Stimulated activated naive CD4-positive, alpha-beta T cell (primary cell): ENCODE data around the gene TLE3.
A peak's percentile ranks its signal among the peaks of the same experiment; 100 is the strongest.

ENCODE experiments used
- DNase-seq, 6 experiments: peaks; one replicate each; lab custom pipeline; 2025; lab: John Stamatoyannopoulos, UW

The TLE3 gene

DNA sequence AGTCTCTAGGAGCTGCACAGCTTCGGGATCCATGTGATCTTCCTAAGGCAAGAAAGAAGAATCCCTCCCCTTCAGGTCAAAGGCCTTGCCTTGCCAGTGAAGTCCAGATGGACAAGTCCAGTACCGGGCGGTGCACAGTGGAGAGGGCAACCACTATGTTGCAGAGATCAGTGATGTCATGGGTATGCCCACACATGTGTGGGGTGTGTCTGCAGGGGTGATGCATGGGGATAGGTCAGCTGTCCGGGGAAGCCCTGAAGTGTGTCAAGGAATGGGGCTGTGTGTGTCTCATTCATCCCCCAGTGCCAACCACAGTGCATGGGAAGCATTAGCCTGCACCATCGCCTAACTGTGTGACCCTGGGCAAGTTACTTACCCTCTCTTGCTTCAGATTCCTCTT lies 66.5 kb downstream of the TLE3 start:
- DNase-seq: no peak

DNA sequence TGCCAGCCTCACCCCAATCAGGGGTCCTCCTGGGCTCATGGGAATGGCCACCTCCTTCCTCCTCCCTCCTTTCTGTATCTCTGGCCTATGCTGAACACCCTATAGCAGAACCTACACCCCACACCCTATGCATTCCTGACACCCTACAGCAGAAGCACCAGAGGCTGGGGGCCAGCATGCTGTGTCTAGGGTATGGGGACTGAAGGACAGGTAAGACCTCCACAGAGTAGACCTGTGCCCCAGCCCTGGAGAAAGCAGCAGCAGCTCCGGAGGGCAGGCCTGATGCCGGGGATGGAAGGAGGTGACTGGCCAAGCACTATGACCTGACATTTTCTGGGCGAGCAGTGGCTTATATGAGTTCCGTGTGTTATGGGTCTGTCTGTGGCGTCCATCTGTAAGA lies 66.9 kb downstream of the TLE3 start:
- DNase-seq: no peak

DNA sequence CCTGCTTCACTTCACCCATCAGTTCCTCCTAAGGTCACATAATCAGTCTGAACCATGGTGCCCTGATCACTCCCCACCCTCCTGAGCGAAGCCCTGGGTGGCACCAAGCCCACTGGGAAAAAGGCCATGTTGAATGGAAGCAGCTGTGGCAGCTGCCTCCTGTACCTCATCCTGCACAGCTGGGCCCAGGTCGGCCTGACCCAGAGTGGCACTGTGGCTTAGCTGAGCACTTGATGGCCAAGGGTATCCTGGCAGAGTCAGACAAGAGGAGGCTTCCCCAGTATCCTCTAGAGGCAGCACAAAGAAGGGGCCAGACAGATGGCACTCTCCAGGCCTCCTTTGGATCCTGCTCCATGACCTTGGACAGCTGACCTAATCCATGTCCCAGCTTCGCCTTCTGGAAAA lies 68.4 kb downstream of the TLE3 start:
- DNase-seq: no peak

DNA sequence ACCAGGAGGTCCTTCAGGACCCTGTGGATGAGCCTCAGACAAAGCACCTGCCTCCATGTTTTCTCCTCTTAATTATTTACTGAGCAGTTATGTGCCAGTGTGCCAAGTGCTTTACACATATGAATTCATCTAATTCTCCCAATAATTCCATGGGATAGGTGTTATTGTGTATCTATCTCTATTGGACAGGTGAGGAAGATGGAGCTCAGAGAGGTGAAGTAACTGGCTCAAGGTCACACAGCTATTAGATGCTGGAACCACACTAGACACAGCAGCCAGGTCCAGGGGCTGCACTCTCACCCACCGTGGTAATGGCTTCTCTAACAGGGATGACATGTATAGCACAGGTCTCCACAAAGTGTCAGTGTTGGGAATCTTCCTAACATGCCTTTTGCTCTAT lies 70.2 kb downstream of the TLE3 start:
- no peak for DNase-seq

DNA sequence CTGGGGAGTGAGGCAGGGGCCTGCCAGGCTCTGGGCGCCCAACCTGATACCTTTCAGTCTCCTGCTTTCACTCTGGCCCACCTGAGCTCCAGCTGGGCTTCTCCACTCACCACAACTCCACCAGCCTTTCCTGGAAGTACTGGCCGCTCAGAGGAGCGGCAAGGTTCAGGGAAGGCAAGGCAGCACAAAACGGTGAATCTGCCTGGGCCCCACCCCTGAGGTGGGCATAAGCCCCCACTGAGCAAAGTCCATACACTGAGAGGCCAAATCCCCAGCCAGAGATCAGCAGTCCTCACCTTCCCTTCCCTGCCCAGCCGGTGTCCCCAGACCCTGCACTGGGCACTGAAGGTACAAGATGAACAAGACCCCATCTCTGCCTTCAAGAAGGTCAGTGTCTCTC lies 70.7 kb downstream of the TLE3 start:
- no peak for DNase-seq

DNA sequence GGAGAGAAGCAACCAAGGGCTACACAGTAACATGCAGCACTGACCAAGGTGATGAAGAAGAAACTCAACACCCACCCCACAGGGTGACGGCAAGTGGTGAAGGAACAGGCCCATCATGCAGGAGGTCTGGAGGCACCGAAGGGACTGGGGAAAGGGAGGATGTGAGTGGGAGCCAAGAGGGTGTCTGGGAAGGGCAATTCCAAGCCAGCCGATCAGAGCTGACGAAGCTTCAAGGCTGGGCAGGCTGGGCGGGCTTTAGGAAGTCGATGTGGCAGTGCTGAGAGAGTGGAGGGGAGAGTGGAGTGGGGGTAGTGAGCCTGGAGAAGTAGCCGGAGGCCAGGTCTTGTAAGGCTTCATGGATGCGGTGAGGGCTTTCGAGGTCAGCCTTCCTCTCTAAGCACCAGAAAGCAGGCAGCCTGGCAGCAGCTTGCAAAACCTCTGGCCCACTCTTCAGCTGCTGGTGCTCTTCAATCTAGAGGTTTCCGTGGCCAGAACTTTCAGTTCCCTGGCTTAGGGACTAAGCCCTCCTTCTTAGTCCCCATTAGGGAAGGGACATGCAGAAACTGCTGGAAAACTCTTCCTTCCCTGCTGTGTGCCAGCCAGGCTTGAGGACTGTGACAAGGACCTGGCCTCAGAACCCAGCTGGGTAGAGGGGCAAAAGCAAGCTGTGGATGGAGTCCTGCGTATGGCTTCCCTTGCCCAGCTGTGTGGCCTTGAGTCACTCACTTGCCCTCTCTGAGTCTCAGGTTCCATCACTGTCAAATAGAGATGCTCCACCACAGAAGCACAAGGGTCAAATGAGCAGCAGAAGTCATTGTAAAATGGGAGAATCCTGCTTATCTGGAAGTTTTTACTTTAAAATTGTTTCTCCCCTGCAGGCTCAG lies 72.1 kb downstream of the TLE3 start:
- no peak for DNase-seq

DNA sequence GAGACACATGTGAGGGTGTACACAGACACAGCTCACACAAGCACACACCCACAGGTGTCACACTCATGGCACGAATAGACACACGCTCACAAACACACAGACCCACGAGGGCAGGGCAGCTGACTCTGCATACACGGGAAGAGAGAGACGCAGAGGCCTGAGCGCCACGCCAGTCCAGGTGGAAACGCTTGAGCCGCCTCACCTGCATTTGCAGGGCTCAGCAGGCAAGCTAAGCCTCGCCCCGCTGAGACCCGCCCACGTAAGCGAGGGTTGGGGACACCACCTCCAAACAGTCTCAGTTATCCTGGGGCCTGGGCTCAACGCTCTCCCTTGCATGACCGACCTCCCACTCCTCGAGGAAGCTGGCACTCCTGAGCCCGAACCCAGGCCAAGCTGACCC lies 73.2 kb downstream of the TLE3 start:
- DNase-seq: no peak

DNA sequence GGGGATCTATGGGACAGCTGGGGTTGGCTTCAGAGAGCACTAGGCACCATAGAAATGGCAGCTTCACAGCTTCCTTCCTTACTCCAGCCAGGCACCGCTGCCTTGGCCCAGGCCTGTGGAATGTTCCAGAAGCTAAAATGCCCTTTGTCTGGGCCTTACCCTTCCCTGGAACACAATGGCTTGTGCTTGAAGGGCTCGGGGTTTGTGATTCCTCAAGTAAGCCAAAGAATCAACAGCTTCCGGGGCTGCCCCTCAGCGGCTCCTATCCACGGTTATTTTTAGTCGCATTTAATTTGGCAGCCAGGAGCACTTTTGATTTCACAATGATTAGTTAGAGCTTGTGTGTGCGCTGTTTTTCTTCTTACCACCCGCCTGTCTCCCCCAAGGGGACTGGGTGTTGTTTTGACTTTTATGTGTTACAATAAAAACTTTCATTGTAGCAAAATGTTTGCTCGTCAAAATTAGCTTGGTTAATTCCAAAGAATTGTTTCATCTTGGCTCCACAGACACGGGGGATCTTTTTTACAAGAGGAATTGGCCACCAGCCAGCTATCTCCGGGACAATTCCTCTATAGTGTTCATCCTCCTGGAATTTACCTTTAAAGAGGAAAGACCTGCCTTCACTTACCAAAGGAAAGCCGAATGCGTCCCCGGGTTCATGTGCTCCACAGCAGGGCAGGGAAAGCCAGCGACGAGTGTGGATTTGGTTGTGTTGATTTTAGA lies 73.8 kb downstream of the TLE3 start:
- DNase-seq: no peak

DNA sequence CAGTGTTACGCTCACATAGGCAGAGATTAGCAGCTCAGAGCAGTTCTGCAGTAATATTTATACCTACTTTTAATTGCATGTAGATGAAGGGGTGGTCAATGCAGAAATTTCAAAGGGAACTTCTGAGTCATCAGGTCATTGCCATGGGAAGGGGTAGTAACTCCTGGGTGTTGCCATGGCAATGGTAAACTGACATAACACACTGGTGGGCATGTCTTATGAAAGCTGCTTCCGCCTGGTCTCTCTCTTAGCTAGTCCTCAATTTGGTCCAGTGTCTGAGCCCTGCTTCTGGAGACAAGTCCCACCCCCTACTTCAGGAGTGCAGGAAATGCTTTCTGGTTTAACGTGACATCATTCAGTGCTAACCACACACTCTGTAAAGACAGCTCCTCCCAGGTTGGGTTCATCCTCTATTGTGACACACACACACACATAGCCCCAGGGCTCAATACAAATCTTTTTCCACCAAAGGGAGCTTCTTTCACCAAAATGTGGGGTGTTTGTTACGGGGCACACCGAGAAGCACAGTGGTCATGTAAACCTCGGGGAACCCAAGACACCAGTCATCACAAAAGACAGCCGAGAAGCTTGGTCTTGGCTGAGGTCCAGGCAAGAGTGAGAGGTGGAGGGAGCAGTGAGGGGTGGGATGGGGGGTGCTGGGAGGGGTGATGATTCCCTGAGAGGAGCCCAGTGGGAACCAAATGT lies 74.5 kb downstream of the TLE3 start:
- peak in 4 of 6 experiments; percentile 16 to 54 (median 39) for DNase-seq

DNA sequence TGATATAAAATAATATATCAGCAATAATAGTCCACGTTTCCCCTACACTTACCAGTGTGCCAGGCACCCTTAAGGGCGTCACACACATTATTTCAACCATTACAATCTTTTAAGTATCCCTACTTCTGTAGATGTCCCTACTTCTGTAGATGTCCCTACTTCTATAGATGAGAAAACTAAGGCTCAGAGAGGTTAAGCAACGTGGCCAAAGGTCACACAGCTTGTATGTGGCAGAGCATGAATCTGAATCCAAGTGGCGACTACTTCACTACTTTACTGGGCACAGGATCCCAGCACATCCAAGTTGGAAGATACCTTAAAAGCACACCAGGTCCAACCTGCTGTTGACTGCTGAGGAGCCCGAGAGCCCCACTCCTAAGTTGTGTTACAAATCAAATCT lies 77.5 kb downstream of the TLE3 start:
- DNase-seq: no peak

DNA sequence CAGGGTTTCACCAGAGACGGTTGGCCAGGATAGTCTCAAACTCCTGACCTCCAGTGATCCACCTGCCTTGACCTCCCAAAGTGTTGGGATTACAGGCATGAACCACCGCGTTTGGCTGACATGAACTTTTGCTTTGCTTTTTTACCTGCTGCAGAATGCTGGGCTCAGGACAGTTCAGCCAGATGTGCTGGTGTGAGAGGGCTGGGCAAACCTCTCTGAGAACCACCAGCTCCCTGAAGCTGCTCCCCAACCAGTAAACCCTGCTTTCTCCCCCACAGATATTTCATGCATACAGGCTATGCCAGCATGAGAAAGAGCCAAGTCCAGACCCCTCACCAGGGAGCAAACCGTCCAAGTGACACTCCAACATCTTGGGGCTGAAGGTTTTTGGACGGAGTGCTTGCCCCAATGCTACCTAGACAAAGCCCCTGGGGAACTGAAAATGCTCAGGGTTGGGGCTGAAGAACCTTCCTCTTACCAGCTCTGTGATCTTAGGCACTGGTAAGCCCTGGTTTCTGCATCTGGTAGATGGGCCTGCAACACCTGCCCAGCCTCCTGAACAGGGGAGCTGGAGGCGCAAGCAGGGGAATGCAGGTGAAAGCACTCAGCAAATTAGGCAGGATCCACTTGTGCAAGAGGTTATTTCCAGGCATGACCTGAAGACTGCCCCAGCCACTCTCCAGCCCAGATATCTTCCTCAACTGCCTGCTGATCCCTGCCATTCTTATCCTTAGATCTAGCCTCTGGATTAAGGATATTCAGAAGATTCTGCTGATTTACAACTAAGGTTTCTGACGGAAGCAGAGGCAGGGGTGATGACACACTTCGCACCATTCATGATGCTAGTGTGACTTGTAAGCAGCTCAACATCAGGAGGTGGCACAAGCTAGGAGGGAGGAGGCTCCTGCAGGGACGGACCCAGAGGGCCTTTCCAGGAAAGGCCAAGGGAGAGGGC lies 78.8 kb downstream of the TLE3 start:
- DNase-seq: no peak

DNA sequence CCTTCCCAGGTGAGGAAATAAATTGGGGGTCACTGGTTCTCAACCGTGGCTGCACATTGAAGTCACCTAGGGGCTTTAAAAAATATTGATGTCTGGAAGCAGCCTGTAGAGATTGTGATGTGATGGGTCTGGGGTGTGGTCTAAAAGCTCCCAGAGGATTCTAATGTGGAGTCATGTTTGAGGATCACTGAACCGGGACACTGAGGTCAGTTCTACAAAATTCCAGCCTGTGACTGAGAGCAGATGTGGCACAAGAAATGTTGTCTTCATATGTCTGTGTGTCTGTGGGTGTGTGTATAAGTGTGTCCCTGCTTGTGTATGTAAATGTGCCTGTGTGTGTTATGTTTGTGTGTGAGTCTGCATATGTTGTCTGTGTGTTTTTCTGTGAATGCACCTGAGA lies 79.9 kb downstream of the TLE3 start:
- DNase-seq: no peak

DNA sequence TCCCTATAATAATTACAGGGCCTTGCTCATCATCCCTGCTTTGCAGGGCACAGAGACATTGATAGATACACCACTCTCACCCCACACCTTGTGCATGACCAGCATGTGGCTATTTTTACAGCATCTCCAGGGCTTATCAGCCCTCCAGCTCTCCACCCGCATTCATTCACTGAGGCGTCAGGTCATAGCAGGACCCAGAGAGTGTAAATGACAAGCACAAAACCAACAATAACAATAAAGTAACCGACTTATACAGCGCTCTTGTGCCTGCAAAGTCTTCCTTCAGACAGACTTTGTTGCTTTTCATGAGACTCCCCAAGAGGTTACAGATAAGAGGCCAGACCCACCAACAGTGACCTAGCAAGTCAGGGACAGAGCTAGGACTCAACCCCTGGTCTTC lies 80.7 kb downstream of the TLE3 start:
- no peak for DNase-seq

DNA sequence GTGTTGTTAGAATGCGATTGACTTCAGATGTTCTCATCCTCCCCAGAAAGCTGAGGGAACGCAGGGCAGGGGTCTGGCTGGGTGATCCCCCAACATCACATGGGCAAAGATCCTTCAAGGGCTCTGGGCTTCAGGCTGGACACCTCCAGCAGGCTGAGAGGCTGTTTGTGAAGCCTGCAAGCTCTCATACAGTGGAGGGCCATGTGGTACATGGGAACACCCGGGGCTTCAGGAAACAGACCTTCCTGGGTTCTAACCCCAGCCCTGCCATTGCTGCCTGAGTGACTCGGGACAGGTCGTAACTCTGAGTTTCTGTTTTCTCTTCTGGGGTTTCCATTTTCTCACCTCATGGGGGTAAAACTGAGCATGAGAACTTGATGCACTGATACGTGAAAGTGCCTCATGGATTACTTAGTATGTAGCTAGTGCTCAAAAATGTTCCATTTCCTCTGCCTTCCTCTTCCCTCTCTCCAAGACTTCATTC lies 81.2 kb downstream of the TLE3 start:
- no peak for DNase-seq

DNA sequence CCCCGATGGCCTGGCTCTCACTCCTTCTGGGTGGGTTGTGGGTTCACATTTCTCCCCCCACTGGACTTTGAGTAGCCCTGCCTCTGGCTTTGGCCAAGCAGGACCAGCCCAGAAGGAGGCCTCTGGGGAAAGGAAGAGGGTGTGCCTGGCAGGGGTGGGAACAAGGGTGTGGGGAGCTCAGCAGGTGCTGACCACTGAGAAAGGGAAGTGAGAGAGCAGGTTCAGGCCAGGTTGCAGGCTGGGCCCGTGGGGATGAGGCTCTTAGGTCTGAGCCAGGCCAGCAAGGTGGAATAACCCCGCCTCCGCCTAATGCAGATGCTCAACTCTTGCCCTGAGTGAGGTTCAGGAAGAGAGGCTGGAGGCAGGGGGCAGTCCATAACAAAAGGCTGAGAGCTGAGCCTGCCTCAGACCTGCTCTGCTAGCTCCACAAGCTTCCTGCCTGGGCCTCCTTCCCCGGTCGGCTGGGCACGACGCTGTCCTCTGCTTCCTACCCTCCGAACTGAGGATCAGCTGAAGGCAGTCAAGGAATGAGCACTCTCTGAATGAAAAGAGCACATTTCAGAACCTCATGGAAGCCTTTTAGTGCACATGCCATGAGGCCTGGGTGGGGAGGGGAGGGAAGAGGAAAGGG lies 82.7 kb downstream of the TLE3 start:
- no peak for DNase-seq

DNA sequence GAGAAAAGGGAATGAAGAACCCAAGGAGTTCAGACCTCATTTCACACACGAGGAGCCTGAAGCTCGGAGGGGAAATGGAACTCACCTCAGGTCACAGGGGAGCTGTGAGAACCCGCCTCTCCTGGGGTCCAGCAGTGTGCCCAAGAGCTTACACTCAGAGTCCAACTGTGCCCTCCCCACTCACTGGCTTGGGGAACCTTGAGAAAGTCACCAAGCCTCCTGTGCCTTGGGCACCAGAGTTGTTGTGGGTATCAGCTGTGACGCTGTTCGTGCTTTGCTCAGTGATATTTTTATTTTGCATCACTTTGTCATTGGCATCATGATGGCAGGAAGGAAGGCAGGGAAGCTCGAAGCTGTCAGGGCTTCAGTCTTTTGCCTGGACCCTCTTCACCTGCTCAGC lies 83.4 kb downstream of the TLE3 start:
- no peak for DNase-seq

DNA sequence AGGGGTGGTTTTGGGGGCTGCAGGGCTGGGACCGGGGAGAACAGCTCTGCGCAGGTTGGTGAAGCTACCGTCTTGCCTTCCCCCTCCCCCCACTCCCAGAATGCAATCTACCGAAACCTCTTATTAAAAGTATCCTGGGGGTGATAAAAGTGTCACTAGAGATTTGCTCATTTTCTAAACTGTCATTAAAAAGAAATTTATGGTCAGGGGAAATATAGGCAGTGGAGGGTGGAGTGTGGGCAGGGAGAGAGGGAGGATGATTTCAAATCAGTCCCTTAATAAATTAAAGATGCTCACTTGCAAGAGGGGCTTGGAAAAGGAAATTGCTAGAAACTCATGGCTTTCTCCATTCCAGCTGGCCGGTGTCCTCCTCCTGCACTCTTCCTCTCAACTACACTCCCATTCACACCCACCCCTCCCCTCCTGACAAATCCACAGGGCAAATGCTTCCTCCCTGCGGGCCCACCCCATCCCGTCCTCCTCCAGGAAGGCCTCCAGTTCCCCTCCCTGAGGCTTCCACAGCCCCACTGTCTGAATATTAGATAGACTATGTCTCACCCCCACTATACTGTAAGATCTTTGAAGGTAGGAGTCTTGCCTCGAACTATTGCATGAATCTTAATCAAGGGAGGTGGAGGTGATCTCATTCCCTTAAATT lies 83.9 kb downstream of the TLE3 start:
- DNase-seq: no peak

DNA sequence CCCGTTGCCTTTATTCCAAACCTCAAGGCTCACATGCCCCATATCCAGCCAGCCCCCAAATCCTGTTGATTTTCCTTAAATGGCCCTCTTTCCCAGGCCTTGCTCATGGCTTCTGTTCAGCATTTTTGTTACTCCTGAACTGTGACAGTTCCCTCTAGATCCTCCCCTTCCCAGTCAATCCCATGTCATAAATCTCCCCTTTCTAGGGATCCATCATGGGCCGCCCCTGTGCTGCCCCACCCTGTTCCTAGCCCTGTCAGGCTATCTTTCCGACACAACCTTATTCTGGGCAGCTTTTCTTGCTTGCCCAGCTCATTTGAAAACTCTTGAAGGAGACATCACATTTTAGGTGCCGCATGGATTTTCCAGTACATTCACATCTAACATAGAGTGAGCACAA lies 84.8 kb downstream of the TLE3 start:
- DNase-seq: no peak

DNA sequence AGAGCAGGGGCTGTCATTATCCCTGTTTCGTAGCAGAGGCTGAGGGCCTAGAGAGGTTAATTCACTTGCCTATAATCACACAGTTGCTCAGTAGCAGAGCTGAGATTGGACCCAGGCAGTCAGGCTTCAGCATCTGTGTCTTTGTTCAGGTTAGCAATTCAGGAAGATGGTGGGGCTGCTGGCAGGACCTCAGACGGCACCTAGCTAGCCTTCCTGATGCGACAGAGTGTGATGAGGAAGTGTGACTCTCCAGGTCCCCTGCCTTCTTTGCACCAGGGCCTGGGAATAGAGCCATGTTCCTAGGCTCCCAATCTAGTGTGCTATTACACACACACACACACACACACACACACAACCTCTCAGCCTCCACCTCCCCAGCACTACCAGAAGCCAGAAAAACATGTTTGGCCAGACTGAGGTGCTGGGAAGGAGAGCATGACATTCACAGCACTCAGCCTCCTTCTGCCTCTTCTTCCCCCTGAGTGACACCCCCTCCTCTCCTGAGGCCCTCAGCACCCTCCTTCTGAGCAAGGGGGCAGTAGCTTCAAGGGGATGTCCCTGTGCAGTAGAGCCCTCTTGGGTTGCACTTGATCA lies 88.9 kb downstream of the TLE3 start:
- DNase-seq: no peak
